ENCODE results near the gene CPE. TPM values are rescaled to one million over a fixed set of nuclear protein-coding genes. Genes with fewer than 3 reads are reported as not detected.
A peak's percentile ranks its signal among the peaks of the same experiment; 100 is the strongest.
"Not testable (repeated sequence)": the region's sequence is repeated elsewhere in the genome, so short reads cannot be mapped to it uniquely, and the experiment has no call there.

The CPE gene
- total RNA-seq, 6 experiments from 2014 or later = 0.09 TPM; not detected in 5

GRCh38 chr4:165478260-165478659 is 99.5 kb downstream of the CPE start:
- no peaks in the 10 kb centered on the region; the same call in 1 of the 2 replicates for H3K36me3 Mint-ChIP-seq (ENCODE audit: low read depth)
- no peak overlapping the region for H3K27ac Mint-ChIP-seq
- no peaks in the 10 kb centered on the region for H3K4me1 Mint-ChIP-seq (ENCODE audit: low read depth)
- TF ChIP-seq CTCF (IDR thresholded peaks at IDR 0.05) = no peak
- no peak for DNase-seq
- H3K4me3 Mint-ChIP-seq = no peak overlapping the region
- peaks cover 15% of the 10 kb centered on the region for H3K9me3 Mint-ChIP-seq
- H3K27me3 Mint-ChIP-seq (ENCODE audit: insufficient read depth) = no peaks in the 10 kb centered on the region

GRCh38 chr4:165481053-165481835 is 102.4 kb downstream of the CPE start:
- DNase-seq = no peak
- Mint-ChIP-seq H3K4me1 (ENCODE audit: low read depth) (no peaks in the 10 kb centered on the region), H3K27ac (no peak overlapping the region), H3K36me3 (ENCODE audit: low read depth) (no peaks in the 10 kb centered on the region), H3K9me3 (no peaks in the 10 kb centered on the region), H3K4me3 (no peak overlapping the region), H3K27me3 (ENCODE audit: insufficient read depth) (no peaks in the 10 kb centered on the region; the same call in 1 of the 2 replicates)
- no peak for TF ChIP-seq CTCF (IDR thresholded peaks at IDR 0.05)

GRCh38 chr4:165489786-165490185 is 111.0 kb downstream of the CPE start:
- TF ChIP-seq CTCF (IDR thresholded peaks at IDR 0.05) = no peak
- H3K27me3 Mint-ChIP-seq (ENCODE audit: insufficient read depth) = peaks cover 6% of the 10 kb centered on the region
- no peak overlapping the region for H3K27ac Mint-ChIP-seq
- no peaks in the 10 kb centered on the region for H3K9me3 Mint-ChIP-seq
- H3K36me3 Mint-ChIP-seq (ENCODE audit: low read depth) = no peaks in the 10 kb centered on the region
- no peaks in the 10 kb centered on the region for H3K4me1 Mint-ChIP-seq (ENCODE audit: low read depth)
- no peak overlapping the region; the same call in 1 of the 2 replicates for H3K4me3 Mint-ChIP-seq
- DNase-seq = no peak

GRCh38 chr4:165492583-165492982 is 113.8 kb downstream of the CPE start:
- H3K9me3 Mint-ChIP-seq = not testable (repeated sequence)

GRCh38 chr4:165493359-165493758 is 114.6 kb downstream of the CPE start:
- H3K9me3 Mint-ChIP-seq = no peaks in the 10 kb centered on the region
- H3K27ac Mint-ChIP-seq = no peak overlapping the region
- H3K4me3 Mint-ChIP-seq = peak overlapping the region; percentile 48
- DNase-seq = peak; percentile 39
- H3K36me3 Mint-ChIP-seq (ENCODE audit: low read depth) = no peaks in the 10 kb centered on the region
- peak; percentile 79 for TF ChIP-seq CTCF (IDR thresholded peaks at IDR 0.05)
- peaks cover 3% of the 10 kb centered on the region for H3K27me3 Mint-ChIP-seq (ENCODE audit: insufficient read depth)
- H3K4me1 Mint-ChIP-seq (ENCODE audit: low read depth) = no peaks in the 10 kb centered on the region

More at GRCh38 chr4:165492583-165492982, 113.8 kb downstream of the CPE start:
- H3K4me3 Mint-ChIP-seq; H3K27me3 Mint-ChIP-seq (ENCODE audit: insufficient read depth); DNase-seq; H3K36me3 Mint-ChIP-seq (ENCODE audit: low read depth); H3K4me1 Mint-ChIP-seq (ENCODE audit: low read depth); H3K27ac Mint-ChIP-seq: not testable (repeated sequence)

Data from HFFc6 (cell line).